HepG2 (cell line): ENCODE measurements around the gene NLRC5. TPM values are rescaled to one million over a fixed set of nuclear protein-coding genes. Genes with fewer than 3 reads are reported as not detected.

Source experiments
- ATAC-seq: fragments of 200-7000 bp; cut with Tn5 transposase; 3 replicates; pipeline ENCODE4 v1.9.1; 2020; ENCODE audit warnings: mild to moderate bottlenecking, moderate library complexity
- BruUV-seq: library from RNA; stranded (reverse); fragments of 400-500 nt; replicated peaks from 2 replicates; lab custom pipeline; 2021; lab: Mats Ljungman, UMichigan
- CTCF ChIA-PET: fragments of 300-600 bp; formaldehyde crosslinking; extraction: SDS; loops from one replicate; lab custom pipeline; 2021; ENCODE audit warnings: low total read pairs, inconsistent platforms, low intra/inter-chr PET ratio; lab: Yijun Ruan, JAX
- POLR2A ChIA-PET: fragments of 350-600 bp; sonication (Branson Sonifier 250); formaldehyde crosslinking; loops from one replicate; lab custom pipeline; 2020; ENCODE audit warnings: antibody characterized with exemption, inconsistent platforms; lab: Yijun Ruan, JAX
- DNase-seq: peaks from one replicate; pipeline ENCODE4 v3.0.0-alpha.2; 2015; ENCODE audit warnings: low spot score
- FAIRE-seq: peaks from 3 replicates; lab custom pipeline; 2011; peaks lifted over from hg19 to GRCh38; lab: Jason Lieb, UNC
- H2AFZ ChIP-seq: one replicate; pipeline ENCODE4 v1.6.1; 2011; ENCODE audit warnings: low read length, inconsistent platforms
- H3K27ac ChIP-seq: fragments of 300-600 bp; 3 replicates; pipeline ENCODE4 v1.8.0; 2011; ENCODE audit warnings: mixed run types, mild to moderate bottlenecking, mixed read lengths, low read length, inconsistent platforms; ENCODE audit not compliant: insufficient read depth; ENCODE audit errors: extremely low read length
- H3K27me3 ChIP-seq, 2 experiments: fragments of 200-600 bp in 1 of 2; 2 replicates in 1 of 2; 3 replicates in 1 of 2; pipeline versions ENCODE4 v1.6.0 to v1.8.0; 2011; ENCODE audit warnings: low read length in 2 of 2, mild to moderate bottlenecking in 2 of 2, moderate library complexity in 2 of 2, inconsistent platforms in 1 of 2; ENCODE audit not compliant: insufficient read depth in 2 of 2, control insufficient read depth in 1 of 2
- H3K36me3 ChIP-seq, 2 experiments: fragments of 200-600 bp in 1 of 2; replicated peaks in 1 of 2; 2 replicates in 1 of 2; 3 replicates in 1 of 2; pipeline versions ENCODE4 v1.5.1 to v1.8.0; 2011; ENCODE audit warnings: low read length in 2 of 2, inconsistent platforms in 1 of 2; ENCODE audit not compliant: insufficient read depth in 2 of 2, control insufficient read depth in 1 of 2
- H3K4me1 ChIP-seq: 2 replicates; pipeline ENCODE4 v1.5.1; 2012; ENCODE audit warnings: low read length, inconsistent platforms; ENCODE audit not compliant: insufficient read depth
- H3K4me2 ChIP-seq: 2 replicates; pipeline ENCODE4 v1.6.0; 2011; ENCODE audit warnings: low read depth, low read length, inconsistent platforms
- H3K4me3 ChIP-seq, 3 experiments: fragments of 200-600 bp in 1 of 3; sonication (generic), shearing (Covaris generic) in 1 of 3; replicated peaks in 1 of 3; 2 replicates each; pipeline ENCODE4 v1.5.1; 2011 to 2016; ENCODE audit warnings: low read length in 3 of 3, inconsistent platforms in 2 of 3, low read depth in 2 of 3, mild to moderate bottlenecking in 2 of 3, control low read depth in 1 of 3, mixed read lengths in 1 of 3; ENCODE audit not compliant: insufficient read depth in 1 of 3
- H3K79me2 ChIP-seq: one replicate; pipeline ENCODE4 v1.6.1; 2011; ENCODE audit warnings: low read length, inconsistent platforms; ENCODE audit not compliant: insufficient read depth
- H3K9ac ChIP-seq: 2 replicates; pipeline ENCODE4 v1.6.0; 2011; ENCODE audit warnings: mild to moderate bottlenecking, low read depth, low read length, inconsistent platforms; ENCODE audit not compliant: insufficient read depth
- H3K9me3 ChIP-seq: 2 replicates; pipeline ENCODE4 v1.5.1; 2012; ENCODE audit warnings: mild to moderate bottlenecking, low read length
- H4K20me1 ChIP-seq: 2 replicates; pipeline ENCODE4 v1.6.0; 2011; ENCODE audit warnings: inconsistent platforms, mild to moderate bottlenecking, low read length, moderate library complexity; ENCODE audit not compliant: insufficient read depth
- ATF7-NPFF ChIP-seq: sonication (generic); formaldehyde crosslinking; IDR thresholded peaks from 2 replicates; pipeline ENCODE4 v1.8.1; 2023; ENCODE audit warnings: mild to moderate bottlenecking, low read depth, missing genetic modification reagents, moderate library complexity
- CEBPB ChIP-seq: IDR thresholded peaks from 2 replicates; pipeline ENCODE4 v1.6.1; 2011; ENCODE audit warnings: low read depth, low read length, improper control_type of control experiment, borderline replicate concordance
- MBNL3 ChIP-seq: fragments of 250-450 bp; sonication (Bioruptor Pico); conservative IDR thresholded peaks from 2 replicates; pipeline ENCODE4 v1.8.0; 2022; ENCODE audit warnings: mild to moderate bottlenecking, inconsistent platforms
- SALL1 ChIP-seq: sonication (generic); formaldehyde crosslinking; IDR thresholded peaks from 2 replicates; pipeline ENCODE4 v1.8.0; 2022; ENCODE audit warnings: mild to moderate bottlenecking, missing genetic modification reagents
- TOPORS ChIP-seq: sonication (generic); formaldehyde crosslinking; IDR thresholded peaks from 2 replicates; pipeline ENCODE4 v1.8.0; 2023; ENCODE audit warnings: mild to moderate bottlenecking, missing genetic modification reagents
- TP53 ChIP-seq: sonication (generic); formaldehyde crosslinking; conservative IDR thresholded peaks from 2 replicates; pipeline ENCODE4 v1.4.0; 2020; ENCODE audit warnings: missing genetic modification reagents
- ZC3H13 ChIP-seq: sonication (generic); formaldehyde crosslinking; IDR thresholded peaks from 2 replicates; pipeline ENCODE4 v1.8.1; 2023; ENCODE audit warnings: mild to moderate bottlenecking, missing genetic modification reagents, moderate library complexity
- WGBS: methylation state at CpG from one replicate; pipeline ENCODE4 v1.1.6; 2017; ENCODE audit warnings: low lambda C conversion rate; 5-methylcytosine and 5-hydroxymethylcytosine counted together
- in situ Hi-C: cut with HindIII; loops from 2 replicates; pipeline ENCODE4 v1.10.0; 2017; ENCODE audit warnings: low pct_unique_long_range_greater_than_20kb; ENCODE audit not compliant: extremely low pct_ligation_motif_present
- intact Hi-C: fragments of 100-400 bp; cut with micrococcal nuclease; formaldehyde crosslinking; loops from one replicate; pipeline ENCODE4 v1.10.0; 2022; ENCODE audit not compliant: unreplicated experiment
- polyA plus RNA-seq, 8 experiments: library from polyadenylated mRNA; depleted of rRNA in 3 of 8; stranded (reverse) in 7 of 8; unstranded in 1 of 8; fragments of >200 nt; fragmentation: Illumina TruSeq in 4 of 8; extraction: Trizol in 4 of 8; gene quantifications; 2 replicates each; pipeline versions ENCODE4 v1.2.1 to v1.2.3, GENCODE V29; 2011 to 2016; ENCODE audit warnings: low read depth in 4 of 8, missing spikeins in 1 of 8, mixed read lengths in 1 of 8; ENCODE audit not compliant: insufficient read depth in 1 of 8
- total RNA-seq, 5 experiments: library from RNA; depleted of rRNA; stranded (reverse); fragments of >200 nt; fragmentation: Illumina TruSeq; extraction: Trizol; gene quantifications; 2 replicates each; pipeline ENCODE4 v1.2.3, GENCODE V29; 2016; ENCODE audit warnings: low read depth in 1 of 5
- TF ChIP-seq, protein P1 (sequence below): sonication (generic); formaldehyde crosslinking; conservative IDR thresholded peaks from 2 replicates; pipeline ENCODE4 v1.4.0; 2020; ENCODE audit warnings: missing genetic modification reagents
- TF ChIP-seq, protein P2 (sequence below): IDR thresholded peaks from 2 replicates; pipeline ENCODE4 v1.4.0; 2020; ENCODE audit warnings: mild to moderate bottlenecking, missing genetic modification reagents
- TF ChIP-seq, protein P3 (sequence below): sonication (generic); formaldehyde crosslinking; IDR thresholded peaks from 2 replicates; pipeline ENCODE4 v1.8.1; 2023; ENCODE audit warnings: missing genetic modification reagents, inconsistent platforms, borderline replicate concordance
- TF ChIP-seq, protein P4 (sequence below): sonication (generic); formaldehyde crosslinking; IDR thresholded peaks from 2 replicates; pipeline ENCODE4 v1.4.0; 2020; ENCODE audit warnings: mild to moderate bottlenecking, missing genetic modification reagents
- TF ChIP-seq, protein P5 (sequence below): sonication (generic); formaldehyde crosslinking; IDR thresholded peaks from 2 replicates; pipeline ENCODE4 v1.8.0; 2022; ENCODE audit warnings: low read depth, missing genetic modification reagents

NLRC5 gene
- total and polyA plus RNA-seq, 2 of the 13 experiments (the other 11 are each of a cell fraction or from before 2014, with no cell fraction given), result 6.3 to 12.7 TPM

DNA sequence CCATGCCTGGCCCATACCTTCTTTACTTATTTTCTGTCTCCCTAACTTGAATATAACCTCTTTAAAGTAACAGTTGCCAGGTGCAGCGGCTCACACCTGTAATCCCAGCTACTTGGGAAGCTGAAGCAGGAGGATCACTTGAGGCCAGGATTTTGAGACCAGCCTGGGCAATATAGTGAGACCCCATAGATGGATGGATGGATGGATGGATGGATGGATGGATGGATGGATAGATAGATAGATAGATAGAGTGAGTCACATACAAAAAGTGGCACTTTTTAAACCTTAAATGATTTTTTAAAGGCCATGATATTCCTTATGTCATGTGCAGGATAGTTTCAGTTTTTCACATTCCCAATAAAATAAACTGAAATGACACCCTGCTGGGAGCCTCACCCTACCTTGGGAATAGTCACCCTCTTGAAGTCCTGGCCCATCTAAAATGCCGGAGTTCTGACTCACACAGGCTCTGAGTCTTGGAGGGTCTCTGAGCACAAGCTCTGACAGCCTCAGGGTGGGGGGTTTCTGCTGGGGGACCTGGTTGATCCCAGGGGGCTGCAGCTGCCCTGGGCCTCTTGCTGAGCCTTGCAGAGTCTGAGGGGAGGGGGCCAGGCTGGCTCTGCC, 129.2 kb downstream of the NLRC5 start:
- in situ Hi-C loops, result no loop called here
- BruUV-seq, result no TSS peak
- Histone ChIP-seq H3K4me1 (no peaks in the 10 kb centered on the region), H3K27ac (no peak overlapping the region), H3K9me3 (no peaks in the 10 kb centered on the region), H3K4me2 (no peak overlapping the region), H3K9ac (no peak overlapping the region), H3K27me3 (no peaks in the 10 kb centered on the region), H3K4me3 (no peak overlapping the region), H2AFZ (no peak overlapping the region), H4K20me1 (no peaks in the 10 kb centered on the region), H3K79me2 (no peaks in the 10 kb centered on the region), H3K36me3 (no peaks in the 10 kb centered on the region)
- DNase-seq, result no peak
- ATAC-seq, result no peak
- 82% methylated on average over 2 of the region's 2 CpGs for WGBS
- no peak for FAIRE-seq
- intact Hi-C loops, result no loop called here
- ChIA-PET POLR2A (no interaction called here), CTCF (no interaction called here)
- no peak for TF ChIP-seq ATF7-NPFF
- no peak for TF ChIP-seq CEBPB
- TF ChIP-seq, protein P1, sequence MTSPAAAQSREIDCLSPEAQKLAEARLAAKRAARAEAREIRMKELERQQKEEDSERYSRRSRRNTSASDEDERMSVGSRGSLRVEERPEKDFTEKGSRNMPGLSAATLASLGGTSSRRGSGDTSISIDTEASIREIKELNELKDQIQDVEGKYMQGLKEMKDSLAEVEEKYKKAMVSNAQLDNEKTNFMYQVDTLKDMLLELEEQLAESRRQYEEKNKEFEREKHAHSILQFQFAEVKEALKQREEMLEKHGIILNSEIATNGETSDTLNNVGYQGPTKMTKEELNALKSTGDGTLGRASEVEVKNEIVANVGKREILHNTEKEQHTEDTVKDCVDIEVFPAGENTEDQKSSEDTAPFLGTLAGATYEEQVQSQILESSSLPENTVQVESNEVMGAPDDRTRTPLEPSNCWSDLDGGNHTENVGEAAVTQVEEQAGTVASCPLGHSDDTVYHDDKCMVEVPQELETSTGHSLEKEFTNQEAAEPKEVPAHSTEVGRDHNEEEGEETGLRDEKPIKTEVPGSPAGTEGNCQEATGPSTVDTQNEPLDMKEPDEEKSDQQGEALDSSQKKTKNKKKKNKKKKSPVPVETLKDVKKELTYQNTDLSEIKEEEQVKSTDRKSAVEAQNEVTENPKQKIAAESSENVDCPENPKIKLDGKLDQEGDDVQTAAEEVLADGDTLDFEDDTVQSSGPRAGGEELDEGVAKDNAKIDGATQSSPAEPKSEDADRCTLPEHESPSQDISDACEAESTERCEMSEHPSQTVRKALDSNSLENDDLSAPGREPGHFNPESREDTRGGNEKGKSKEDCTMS (CRISPR knock-in tag), result no peak
- no peak for TF ChIP-seq SALL1
- TF ChIP-seq, protein P2, sequence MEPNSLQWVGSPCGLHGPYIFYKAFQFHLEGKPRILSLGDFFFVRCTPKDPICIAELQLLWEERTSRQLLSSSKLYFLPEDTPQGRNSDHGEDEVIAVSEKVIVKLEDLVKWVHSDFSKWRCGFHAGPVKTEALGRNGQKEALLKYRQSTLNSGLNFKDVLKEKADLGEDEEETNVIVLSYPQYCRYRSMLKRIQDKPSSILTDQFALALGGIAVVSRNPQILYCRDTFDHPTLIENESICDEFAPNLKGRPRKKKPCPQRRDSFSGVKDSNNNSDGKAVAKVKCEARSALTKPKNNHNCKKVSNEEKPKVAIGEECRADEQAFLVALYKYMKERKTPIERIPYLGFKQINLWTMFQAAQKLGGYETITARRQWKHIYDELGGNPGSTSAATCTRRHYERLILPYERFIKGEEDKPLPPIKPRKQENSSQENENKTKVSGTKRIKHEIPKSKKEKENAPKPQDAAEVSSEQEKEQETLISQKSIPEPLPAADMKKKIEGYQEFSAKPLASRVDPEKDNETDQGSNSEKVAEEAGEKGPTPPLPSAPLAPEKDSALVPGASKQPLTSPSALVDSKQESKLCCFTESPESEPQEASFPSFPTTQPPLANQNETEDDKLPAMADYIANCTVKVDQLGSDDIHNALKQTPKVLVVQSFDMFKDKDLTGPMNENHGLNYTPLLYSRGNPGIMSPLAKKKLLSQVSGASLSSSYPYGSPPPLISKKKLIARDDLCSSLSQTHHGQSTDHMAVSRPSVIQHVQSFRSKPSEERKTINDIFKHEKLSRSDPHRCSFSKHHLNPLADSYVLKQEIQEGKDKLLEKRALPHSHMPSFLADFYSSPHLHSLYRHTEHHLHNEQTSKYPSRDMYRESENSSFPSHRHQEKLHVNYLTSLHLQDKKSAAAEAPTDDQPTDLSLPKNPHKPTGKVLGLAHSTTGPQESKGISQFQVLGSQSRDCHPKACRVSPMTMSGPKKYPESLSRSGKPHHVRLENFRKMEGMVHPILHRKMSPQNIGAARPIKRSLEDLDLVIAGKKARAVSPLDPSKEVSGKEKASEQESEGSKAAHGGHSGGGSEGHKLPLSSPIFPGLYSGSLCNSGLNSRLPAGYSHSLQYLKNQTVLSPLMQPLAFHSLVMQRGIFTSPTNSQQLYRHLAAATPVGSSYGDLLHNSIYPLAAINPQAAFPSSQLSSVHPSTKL, result no peak
- no peak for TF ChIP-seq MBNL3
- TF ChIP-seq, protein P3, sequence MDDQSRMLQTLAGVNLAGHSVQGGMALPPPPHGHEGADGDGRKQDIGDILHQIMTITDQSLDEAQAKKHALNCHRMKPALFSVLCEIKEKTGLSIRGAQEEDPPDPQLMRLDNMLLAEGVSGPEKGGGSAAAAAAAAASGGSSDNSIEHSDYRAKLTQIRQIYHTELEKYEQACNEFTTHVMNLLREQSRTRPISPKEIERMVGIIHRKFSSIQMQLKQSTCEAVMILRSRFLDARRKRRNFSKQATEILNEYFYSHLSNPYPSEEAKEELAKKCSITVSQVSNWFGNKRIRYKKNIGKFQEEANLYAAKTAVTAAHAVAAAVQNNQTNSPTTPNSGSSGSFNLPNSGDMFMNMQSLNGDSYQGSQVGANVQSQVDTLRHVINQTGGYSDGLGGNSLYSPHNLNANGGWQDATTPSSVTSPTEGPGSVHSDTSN, result no peak
- TF ChIP-seq, protein P4, sequence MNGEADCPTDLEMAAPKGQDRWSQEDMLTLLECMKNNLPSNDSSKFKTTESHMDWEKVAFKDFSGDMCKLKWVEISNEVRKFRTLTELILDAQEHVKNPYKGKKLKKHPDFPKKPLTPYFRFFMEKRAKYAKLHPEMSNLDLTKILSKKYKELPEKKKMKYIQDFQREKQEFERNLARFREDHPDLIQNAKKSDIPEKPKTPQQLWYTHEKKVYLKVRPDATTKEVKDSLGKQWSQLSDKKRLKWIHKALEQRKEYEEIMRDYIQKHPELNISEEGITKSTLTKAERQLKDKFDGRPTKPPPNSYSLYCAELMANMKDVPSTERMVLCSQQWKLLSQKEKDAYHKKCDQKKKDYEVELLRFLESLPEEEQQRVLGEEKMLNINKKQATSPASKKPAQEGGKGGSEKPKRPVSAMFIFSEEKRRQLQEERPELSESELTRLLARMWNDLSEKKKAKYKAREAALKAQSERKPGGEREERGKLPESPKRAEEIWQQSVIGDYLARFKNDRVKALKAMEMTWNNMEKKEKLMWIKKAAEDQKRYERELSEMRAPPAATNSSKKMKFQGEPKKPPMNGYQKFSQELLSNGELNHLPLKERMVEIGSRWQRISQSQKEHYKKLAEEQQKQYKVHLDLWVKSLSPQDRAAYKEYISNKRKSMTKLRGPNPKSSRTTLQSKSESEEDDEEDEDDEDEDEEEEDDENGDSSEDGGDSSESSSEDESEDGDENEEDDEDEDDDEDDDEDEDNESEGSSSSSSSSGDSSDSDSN (CRISPR knock-in tag), result no peak
- TF ChIP-seq TP53 (CRISPR knock-in tag), result no peak
- TF ChIP-seq ZC3H13, result no peak
- TF ChIP-seq, protein P5, sequence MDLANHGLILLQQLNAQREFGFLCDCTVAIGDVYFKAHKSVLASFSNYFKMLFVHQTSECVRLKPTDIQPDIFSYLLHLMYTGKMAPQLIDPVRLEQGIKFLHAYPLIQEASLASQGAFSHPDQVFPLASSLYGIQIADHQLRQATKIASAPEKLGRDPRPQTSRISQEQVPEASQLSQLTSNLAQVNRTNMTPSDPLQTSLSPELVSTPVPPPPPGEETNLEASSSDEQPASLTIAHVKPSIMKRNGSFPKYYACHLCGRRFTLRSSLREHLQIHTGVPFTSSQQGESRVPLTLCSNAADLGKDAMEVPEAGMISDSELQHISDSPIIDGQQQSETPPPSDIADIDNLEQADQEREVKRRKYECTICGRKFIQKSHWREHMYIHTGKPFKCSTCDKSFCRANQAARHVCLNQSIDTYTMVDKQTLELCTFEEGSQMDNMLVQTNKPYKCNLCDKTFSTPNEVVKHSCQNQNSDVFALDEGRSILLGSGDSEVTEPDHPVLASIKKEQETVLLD (CRISPR knock-in tag), result no peak
- TF ChIP-seq TOPORS, result no peak
